ENCODE measurements around the gene SLC37A1.

SLC37A1 gene

DNA sequence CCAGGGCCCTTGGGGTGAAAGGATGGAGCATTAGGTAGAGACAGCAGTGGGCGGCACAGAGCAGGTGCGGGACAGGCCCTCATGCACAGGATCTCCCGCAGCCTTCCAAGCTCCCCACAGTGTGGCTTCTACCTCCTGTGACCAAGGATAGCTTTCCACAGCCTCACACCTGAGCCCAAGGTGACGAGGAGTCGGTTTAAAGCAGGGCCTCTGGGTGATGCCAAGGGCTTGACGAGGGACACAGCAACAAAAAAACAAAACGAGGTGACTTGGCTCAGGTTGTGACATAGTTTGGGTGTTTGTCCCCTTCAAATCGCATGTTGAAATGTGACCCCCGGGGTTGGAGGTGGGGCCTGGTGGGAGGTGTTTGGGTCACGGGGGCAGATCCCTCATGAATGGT is 32.9 kb upstream of the SLC37A1 start:
- DNase-seq: no peak

DNA sequence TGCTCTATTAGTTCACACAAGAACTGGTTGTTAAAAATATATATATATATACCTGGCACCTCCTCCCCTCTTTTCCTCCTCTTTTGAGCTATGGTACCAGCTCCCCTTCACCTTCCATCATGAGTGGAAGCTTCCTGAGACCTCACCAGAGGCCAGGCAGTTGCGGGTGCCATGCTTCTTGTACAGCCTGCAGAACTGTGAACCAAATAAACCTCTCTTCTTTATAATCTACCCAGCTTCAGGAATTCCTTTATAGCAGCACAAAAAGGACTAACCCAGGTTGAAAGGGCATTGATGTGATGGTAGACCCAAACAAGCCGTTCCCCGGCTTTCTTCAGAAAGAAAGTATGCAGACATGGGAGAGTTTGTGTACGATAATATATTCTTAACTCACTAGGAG is 32.5 kb upstream of the SLC37A1 start:
- DNase-seq: no peak

DNA sequence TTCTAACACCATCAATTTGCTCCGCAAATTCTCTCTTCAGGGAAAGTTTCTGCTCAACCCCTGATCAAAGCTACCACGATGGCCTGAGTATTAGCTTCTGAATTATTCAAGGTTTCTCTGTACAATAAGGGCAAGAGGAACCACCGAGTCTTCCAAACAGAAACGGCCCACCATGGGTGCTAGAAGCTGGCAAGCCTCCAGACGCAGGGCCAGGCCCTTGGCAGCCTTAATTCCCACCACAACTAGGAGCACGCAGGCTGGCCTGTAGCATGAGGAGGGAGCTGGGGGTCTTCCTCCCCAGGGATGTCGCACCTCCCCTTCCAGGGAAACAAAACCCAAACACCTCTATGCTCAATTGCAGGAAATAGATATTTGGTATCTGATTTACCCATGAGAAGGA is 28.7 kb upstream of the SLC37A1 start:
- DNase-seq: no peak

DNA sequence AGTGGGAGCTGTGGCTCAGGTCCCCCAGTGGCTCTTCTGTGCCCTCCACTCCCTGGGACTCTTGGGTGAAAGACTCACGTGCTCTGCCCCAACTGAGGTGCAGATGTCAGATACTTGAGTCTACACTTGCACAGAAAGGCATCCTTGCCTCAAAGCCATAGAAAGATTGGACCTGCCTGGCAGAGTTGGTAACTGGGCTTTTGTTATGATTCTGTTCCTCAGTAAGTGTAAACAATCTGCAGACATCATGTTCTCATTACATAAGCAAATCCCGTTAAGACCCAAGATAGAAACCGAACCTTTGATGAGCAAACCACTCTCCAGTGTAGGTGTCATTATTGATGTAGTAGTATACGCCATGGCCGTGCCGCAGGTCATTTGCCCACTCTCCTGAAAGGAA is 27.6 kb upstream of the SLC37A1 start:
- no peak for DNase-seq

DNA sequence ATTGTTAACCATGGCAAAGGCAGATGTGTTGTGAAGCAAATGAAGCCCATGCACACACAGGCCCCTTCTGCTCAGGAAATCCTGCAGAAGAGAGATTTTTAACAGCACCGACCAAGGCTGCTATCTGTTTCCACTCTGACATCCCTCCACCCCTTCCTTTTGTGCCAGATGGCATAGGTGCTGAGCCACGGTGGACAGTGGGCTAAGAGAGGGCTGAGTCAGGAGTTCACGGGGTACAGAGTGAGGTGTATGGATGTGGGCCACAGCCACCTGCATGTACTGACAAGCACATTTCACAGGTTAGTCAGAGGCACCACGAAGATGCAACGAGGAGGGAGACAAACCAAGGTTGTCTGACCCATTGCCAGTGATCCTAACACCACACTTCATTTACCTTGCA is 27.1 kb upstream of the SLC37A1 start:
- no peak for DNase-seq

DNA sequence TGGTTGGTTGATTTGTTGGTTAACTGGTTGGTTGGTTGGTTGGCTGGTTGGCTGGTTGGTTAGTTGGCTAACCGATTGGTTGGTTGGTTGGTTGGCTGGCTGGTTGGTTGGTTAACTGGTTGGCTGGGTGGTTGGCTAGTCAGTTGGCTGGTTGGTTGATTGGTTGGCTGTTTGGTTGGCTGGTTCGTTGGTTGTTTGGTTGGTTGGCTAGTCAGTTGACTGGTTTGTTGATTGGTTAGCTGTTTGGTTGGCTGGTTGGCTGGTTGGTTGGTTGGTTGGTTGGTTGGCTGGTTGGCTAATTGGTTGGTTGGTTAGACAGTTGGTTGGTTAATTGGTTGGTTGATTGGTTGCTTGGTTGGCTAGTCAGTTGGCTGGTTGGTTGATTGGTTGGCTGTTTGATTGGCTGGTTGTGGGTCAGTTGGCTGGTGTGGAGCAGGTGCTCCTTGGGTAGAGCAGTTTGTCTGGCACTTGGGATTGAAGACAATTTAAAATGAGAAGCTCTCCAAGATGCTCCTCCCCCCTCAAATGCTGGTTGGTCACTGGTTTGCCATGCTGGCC is 24.6 kb upstream of the SLC37A1 start:
- DNase-seq: no peak

DNA sequence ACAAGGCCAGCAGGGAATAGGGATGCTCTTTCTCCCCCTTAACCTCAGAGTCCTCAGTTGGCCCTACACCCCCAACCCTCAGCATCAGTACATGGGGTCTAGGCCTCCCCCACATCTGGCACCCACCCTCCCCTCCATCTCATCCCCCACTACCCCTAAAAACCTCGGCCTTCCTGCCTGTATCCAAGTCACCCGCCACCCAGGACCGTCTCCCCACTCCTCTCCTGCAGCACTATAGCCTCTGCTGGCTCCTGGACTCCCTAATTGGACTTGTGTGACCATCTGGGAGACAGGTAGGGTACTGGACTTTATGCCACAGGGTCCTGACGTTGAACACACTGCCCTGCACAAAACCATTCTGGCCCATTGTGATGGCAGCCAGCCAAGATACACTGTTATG is 23.7 kb upstream of the SLC37A1 start:
- no peak for DNase-seq

DNA sequence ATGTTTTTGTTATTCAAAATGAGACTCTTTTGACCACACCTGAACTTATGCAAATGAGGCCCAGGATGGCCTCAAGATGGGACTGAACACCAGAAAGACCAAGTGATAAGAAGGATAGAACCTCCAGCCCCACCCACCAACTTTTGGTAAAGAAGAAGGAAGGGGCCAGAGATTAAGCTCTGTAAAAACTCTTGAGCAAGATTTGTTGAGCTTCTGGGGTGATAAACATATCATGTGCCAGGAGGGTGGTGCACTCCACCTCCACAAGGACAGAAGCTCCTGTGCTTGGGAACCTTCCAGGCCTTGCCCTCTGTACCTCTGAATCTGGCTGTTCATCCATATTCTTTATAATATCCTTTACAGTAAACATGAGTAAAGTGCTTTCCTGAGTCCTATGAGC is 22.9 kb upstream of the SLC37A1 start:
- DNase-seq: peak; percentile 79

DNA sequence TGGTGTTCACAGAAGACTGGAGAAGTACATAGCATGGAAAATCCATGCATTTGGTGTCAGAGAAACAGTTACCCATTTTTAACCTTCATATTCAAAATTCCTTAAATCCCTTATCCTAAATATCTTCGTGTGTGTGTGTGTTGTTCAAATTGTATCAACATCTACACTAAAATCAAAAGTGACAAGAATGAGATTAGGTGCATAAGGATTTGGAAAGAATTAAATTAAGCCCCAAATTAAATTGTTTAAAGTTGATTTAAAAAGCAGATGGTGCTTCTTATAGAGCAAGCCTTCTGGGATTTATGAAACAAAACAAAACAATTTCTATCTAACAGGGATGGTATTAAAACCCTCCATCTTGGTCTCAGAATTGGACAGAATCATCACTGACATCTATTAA is 22.3 kb upstream of the SLC37A1 start:
- DNase-seq: no peak

DNA sequence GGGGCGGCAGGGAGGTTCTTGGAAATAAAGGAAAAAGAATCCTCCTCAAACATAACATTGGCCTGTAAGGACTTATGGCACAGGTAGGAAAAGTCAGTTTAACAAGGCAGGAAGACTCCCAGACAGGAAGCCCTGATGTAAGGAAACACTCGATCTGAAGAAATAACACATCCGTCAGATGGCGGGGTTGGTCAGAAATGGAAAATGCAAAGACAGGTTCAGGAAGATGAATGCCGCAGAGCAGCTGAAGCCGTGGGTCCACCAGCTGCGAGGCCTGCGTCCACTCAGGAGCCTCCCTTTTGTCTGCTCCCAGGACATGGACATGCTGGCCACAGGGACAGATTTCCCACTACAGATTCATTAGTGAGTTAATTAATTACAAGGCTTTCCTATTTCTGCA is 21.5 kb upstream of the SLC37A1 start:
- no peak for DNase-seq

DNA sequence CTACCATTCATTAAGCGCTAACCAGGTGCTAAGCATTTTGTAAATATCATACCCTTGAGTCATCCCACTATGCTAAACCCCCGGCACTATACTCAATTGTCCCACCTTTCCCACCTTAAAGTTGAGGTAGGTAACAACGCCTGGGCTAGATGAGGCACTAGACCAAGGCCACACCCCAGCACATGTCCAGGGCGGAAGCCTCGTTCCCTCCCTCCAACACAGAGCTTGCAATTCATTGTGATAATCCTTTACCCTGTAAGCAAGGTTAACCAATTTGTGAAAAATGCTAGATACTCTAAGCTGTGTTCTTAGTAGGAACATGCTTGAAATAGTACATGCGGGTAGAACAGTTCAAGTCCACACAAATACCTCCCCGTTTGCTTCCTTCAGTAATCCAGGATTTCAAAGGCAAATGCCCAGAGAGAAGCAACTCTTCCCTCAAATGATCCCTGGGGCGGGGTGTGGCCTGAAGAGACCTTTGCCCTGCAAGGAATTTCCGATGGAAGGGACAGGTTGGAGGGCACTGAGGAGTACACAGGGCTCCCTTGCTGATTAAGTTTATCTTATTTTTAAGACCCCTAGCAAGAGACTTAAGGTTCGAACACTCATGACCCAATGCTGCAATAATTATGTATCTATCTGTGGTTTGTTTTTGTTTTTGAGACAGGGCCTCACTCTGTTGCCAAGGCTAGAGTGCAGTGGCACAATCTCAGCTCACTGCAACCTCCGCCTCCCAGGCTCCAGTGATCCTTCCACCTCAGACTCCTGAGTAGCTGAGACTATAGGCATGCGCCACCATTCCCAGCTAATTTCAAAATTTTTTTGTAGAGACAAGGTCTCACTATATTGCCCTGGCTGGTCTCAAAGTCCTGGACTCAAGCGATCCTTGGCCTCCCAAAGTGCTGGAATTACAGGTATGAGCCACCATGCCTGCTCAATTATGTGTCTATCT is 20.3 kb upstream of the SLC37A1 start:
- no peak for DNase-seq

DNA sequence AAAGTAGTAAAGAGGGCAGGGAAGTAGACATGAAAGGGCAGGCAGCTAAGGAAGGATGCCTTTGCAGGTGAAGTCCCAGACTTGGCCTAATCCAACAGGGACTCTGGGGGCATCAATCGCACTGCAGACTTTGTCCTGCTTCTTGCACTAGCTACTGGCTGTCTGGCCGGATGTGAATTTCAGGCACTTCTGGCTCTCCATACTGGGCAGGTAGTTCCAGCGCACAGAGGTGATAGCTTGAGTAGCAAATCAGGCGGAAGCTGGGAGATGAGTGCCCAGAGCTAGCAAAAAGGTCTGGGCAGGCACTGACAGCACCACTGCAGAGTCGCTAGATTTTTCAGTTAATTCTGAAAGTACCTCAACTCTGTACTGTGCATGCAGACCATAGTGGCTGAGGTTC is 18.6 kb upstream of the SLC37A1 start:
- DNase-seq: no peak

DNA sequence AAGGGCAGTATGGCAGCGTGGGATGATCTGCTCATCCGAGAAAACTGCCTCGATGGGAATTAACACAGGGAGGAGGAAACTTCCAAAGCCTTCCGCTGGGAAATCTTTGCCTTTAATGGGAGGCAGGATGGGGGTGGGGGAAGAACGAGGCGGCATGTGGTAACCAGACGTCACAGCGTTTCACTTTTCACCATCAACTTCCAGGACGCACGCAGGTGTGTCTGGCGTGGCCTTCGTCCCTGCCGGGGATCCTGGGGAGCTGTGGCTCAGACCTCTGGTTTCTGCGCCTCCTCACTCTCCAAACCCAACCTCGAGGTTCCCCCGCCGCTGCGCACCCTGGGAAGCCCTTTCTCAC is 17.9 kb upstream of the SLC37A1 start:
- DNase-seq: no peak

DNA sequence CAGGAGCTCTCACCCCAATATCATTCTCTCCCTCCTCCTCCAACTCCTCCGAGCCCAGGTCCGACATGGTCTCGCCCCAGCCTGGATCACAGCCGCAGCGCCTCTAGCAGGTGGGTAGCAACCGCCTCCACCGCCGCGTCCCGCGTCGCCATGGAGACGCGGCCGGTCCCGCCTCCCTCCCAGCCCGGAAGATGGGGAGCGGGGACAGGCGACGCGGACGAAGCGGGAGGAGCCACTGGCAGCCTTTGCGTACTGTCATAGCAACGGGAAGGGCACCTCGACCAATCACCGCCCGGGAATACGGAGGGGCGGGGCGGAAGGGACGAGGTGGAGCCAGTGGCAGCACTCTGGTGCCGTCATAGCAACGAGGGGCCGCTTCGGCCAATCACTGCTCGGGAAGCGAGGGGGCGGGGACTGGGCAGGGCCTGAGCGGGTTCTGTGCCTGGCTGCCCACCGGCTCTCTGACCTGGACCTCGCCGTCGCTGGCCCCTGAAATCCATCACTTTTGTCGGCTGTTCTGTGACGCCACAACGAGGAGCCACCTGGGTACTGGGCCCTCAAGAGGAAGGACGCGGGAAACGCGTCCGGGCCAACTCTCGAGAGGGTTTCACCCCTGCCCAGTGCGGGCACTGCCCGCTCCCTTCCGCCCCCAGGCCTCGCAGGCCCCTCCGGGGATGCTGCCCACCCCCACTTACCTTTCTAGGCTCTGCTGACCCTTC is 17.4 kb upstream of the SLC37A1 start, which contains the start of gene RSPH1:
Gene RSPH1, minus strand, starts transcription at position 105 of the 719 bp plus-strand sequence. Its CDS starts 38 bp downstream, at position 67.
- DNase-seq: peak; percentile 99

DNA sequence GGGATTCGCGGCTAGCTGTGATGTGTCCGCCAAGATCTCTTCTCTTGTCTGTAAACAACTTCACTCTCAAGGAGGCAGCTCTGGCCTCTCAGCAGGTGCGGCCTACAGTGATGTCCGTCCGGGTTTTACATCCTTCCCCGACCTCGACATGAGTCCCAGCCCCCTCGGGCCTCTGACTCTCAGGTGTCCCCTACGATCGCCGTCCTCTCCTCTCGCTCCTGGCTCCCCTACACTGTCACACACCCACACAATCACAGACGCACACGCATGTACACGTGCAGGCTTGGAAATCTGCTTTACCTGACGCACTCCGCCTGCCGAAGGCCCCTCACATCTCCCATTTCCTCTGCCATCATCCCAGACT is 16.8 kb upstream of the SLC37A1 start:
- DNase-seq: no peak

DNA sequence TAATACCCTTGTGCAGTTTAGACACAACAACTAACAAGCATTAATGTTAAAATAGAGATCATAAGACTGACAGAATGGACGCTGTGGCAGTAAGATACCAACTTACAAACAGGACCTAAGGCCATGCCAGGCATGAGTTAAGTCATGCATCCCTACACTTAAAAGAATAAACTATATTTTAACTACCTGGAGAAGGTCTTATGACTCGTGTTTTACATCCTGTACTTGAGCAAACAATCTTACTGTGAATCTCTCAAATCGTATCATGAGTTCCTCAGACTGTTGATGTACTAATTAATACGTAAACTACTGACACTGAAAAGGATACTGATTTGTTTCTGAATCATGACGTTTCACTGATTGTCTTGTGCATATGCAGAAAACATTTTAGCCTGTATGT is 15.6 kb upstream of the SLC37A1 start:
- DNase-seq: no peak

DNA sequence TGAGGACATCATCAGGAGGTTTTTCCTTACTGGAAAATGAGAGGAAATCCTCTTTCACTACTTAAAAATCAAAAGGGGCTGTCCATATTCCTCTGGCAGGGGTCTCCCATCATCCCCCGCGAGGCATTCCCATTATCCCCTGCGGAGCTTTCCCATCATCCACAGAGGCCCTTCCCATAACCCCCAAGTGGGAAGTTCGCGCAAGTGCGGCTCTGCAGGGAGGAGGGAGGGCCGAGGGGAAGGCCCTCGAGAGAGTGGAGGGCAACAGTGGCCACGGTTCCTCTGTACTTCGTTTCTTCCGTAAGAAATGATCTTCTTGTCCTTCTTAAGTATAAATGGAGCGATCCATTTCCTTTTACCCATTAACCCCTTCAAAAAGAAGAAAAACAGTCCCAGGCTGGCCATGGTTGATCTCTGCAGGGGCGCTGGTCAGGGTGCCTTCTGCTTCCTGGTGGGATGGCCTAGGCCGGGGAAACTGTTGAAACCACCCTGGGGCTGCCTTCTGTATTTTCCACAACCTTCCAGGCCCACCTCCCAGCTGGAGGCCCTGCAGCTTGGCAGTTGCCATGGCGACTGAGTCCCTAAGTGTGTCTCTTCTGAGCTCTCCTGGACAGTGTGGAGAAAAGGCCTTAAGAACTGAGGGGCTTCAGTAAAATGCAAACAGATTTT is 14.1 kb upstream of the SLC37A1 start:
- no peak for DNase-seq

DNA sequence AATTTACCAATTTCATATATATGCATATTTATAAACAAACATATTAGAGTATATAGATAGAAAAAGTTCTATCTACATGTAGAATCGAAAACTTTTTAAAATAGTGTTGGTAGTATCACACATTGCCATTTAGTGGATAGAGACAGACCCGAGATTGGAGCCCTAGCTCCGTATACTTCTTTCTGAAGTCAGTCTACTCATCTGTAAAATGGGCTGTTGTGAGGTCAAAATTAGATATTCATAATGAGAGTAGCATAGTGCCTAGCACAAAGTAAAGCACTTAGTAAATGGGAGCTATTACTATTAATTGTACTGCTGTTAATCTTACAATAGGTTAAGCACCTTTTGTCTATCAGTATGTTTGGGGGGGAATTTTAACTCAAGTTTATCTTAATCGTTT is 13.4 kb upstream of the SLC37A1 start:
- no peak for DNase-seq

DNA sequence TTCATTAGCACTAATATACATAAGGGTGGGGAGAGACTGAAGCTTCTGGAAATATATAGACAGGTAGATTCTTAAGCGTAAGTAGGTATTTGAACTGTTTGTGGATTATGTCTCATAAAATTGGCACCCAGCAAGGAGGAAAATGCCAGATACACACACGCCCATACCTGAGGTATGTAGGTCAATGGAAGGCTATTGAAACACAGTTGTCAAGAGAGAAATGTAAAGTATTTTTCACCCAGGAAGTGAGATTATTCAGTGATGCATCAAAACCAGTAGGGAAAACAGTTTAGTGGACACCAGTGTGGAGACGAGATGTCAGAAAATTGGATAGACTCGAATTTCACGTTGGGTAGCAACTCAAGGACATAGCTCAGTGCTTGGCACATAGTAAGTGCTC is 12.9 kb upstream of the SLC37A1 start:
- DNase-seq: no peak

DNA sequence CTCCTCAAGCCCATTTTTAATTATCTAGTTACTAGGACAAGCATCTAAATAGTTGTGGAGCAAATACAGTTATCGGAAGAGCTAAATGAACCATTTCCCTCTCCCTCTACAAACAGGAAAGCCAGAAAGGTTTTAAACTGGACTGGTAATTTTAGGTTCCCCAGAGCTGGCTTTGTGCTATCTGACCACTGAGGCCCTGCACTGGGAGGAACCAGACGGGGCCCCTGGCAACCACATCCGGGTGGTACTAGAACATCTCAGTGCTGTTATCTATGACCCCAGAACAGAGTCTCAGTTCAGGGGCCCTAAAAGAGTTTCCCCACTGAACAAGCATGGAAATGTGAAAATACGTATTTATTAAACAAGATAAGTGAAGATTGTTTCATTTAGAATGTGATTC is 9.9 kb upstream of the SLC37A1 start:
- peak; percentile 94 for DNase-seq

DNA sequence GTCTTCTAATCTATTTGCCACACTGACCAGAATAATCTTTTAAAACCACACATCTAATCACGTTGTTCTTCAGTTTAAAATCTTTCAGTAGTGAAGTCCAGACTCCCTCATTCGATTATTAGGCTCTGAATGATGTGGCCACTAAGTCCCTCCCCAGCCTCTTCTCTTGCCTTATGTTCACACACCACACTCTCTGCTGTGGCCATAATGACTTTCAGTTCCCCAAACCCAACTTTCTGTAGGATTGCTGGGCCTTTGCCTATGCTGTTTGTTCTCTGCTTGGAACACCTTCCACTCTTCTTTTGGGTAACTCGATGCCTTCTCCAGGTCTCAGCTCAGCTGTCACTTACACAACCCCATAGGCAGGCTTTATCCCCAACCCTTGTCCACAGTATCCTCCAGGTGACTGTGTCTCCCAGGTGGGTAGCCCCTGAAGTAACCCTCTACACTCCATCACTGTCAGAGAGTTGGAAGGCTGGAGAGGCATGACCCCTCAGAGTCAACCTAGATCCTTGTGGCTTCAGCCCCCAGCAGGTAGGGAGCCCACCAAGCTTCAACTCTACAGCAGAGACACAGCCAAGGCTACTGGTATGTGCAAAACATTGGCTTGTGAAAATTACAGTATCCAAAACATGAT is 8.4 kb upstream of the SLC37A1 start:
- peak; percentile 11 for DNase-seq

DNA sequence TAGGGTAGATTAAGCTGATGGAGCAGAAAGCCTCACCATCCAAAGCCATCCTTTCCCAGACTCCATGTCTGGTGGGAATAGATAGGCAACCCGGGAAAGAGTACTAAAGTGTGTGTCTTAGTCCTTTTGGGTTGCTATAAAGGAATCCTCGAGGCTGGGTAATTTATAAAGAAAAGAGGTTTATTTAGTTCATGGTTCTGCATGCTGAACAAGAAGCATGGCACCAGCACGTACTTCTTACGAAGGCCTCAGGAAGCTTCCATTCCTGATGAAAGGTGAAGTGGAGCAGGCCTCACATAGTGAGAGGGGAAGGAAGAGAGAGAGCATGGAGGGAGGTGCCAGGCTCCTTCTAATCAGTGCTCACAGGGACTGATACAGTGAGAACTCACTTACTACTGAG is 6.2 kb upstream of the SLC37A1 start:
- DNase-seq: no peak

DNA sequence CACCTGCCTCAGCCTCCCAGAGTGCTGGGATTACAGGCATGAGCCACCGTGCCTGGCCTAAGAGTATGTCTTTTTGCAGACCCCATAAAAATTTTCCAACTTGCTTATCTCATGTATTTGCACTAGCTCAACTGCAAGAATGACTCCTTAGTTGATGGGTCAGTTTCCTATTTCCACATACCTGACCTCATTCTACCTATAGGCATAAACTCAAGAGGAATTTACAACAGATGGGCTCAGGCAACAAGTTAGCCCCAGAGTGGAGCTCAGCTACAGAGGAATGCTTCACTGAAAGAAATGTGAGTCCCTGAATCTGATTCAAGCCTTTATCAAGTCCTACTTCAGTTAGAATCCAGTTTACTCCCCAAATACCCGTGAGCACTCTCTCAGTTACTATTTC is 5.3 kb upstream of the SLC37A1 start:
- DNase-seq: no peak
